RPMI7951 (cell line): ENCODE results near the gene TMEM81. TPM values are rescaled to one million over a fixed set of nuclear protein-coding genes. Genes with fewer than 3 reads are reported as not detected.

Source experiments
- DNase-seq: peaks from one replicate; pipeline ENCODE4 v3.0.0-alpha.2; 2012; ENCODE audit warnings: low read depth
- total RNA-seq: library from RNA; depleted of rRNA; stranded (reverse); fragments of >200 nt; shearing (Covaris generic); gene quantifications from 2 replicates; pipeline ENCODE4 v1.2.3, GENCODE V29; 2014; rRNA removed

Gene TMEM81
- total RNA-seq, 1 experiment from 2014 or later: 1.8 TPM

DNA sequence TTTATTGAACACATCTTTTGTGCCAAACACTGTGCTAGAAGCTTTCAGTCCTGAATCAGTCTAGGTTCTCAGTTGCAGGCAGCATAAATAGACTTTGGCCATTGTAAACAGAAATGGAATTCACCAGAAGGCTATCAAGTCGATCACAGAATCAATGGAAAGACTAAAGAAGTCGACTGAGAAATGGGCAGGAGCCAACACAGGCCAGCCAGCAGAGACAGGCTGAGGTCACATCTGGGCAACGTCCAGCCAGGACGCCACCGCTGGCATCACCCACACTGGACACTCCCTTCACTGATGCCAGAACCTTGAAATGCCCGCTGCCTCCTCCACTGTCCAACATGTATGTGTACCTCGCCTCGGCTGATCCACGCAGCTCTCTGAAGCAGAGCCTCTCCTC, 46.7 kb downstream of the TMEM81 start:
- no peak for DNase-seq

Other genes starting within 250 kb of the TMEM81 start
- gene NFASC, start 213.6 kb downstream of the TMEM81 start, total RNA-seq: 6.0 and 6.8 TPM in 2 replicates
- gene CNTN2, start 41.2 kb downstream of the TMEM81 start, total RNA-seq: not detected in 2 replicates
- gene RBBP5, start 37.5 kb upstream of the TMEM81 start, total RNA-seq: 14.1 and 15.6 TPM in 2 replicates
- 4.4 and 5.0 TPM in 2 replicates for gene DSTYK, start 127.2 kb upstream of the TMEM81 start, total RNA-seq
- 0.48 and 1.1 TPM in 2 replicates for gene TMCC2, start 143.5 kb upstream of the TMEM81 start, total RNA-seq
- 0.78 and 1.2 TPM in 2 replicates for gene NUAK2, start 237.3 kb upstream of the TMEM81 start, total RNA-seq